ENCODE data around the gene TTC9. TPM values are rescaled to one million over a fixed set of nuclear protein-coding genes. Genes with fewer than 3 reads are reported as not detected.

Gene TTC9
- total RNA-seq, 5 donors from 2014 or later (not counting 1 experiment from before 2014, with no cell fraction given): 14.4 to 23.4 (median 17.8) TPM

DNA sequence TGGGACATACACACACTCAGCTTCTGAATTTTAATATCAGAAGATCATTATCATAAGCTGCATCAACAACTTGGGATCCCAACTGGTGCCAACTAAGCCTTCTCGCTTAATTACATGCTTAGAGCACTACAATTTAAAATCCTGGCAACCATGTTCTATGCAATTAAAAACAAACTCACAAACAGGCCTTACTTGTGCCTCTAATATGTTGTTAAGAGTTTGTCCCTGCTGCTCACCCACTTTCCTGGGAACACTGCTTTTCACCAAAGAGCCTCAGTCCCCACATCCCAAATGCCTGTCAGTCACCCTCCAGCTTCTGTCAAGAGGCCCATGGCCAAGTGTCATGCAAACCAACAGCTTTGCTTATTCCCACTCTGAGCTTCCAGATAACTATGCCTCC lies 69.7 kb downstream of the TTC9 start:
- Mint-ChIP-seq H3K9me3 (no peaks in the 10 kb centered on the region), H3K4me3 (no peak overlapping the region), H3K27me3 (peaks cover 3 to 5% of the 10 kb centered on the region in 2 donors), H3K4me1 (peaks cover 2 to 7% (median 3%) of the 10 kb centered on the region in 3 donors), H3K36me3 (no peaks in the 10 kb centered on the region), H3K27ac (no peak overlapping the region)
- H3K9me3 ChIP-seq: no peaks in the 10 kb centered on the region
- CTCF ChIA-PET: interaction anchor here (0.9 to 1.2 kb wide), 3 partner anchors 83 to 88 kb away, joined by 3 to 4 read pairs (median 3); no protein-coding TSS in a partner anchor
- no peak for DNase-seq
- peaks cover 0 to 3% of the 10 kb centered on the region in 2 experiments for H3K4me1 ChIP-seq (ENCODE audit: control insufficient read depth in 1 of 2, extremely low read depth in 1 of 2, insufficient read depth in 2 of 2, low read length in 2 of 2)
- no peak for ATAC-seq (replicated peaks in 1 of 4)
- H3K4me3 ChIP-seq (ENCODE audit: control insufficient read depth in 1 of 2, extremely low read depth in 1 of 2, low read length in 1 of 2): no peak overlapping the region
- POLR2A ChIA-PET: no interaction called here
- no peaks in the 10 kb centered on the region for H3K36me3 ChIP-seq (ENCODE audit: control insufficient read depth in 2 of 2, extremely low read depth in 1 of 2, insufficient read depth in 1 of 2, low read length in 1 of 2)
- WGBS (ENCODE audit: insufficient coverage): no CpG with 5 or more reads among the region's 1 CpG
- no peak overlapping the region for H3K27ac ChIP-seq (ENCODE audit: low read length)
- peaks cover 0 to 4% of the 10 kb centered on the region in 2 experiments for H3K27me3 ChIP-seq (replicated peaks in 1 of 2; ENCODE audit: control insufficient read depth in 2 of 2, extremely low read depth in 1 of 2, insufficient read depth in 2 of 2, low read length in 1 of 2)

DNA sequence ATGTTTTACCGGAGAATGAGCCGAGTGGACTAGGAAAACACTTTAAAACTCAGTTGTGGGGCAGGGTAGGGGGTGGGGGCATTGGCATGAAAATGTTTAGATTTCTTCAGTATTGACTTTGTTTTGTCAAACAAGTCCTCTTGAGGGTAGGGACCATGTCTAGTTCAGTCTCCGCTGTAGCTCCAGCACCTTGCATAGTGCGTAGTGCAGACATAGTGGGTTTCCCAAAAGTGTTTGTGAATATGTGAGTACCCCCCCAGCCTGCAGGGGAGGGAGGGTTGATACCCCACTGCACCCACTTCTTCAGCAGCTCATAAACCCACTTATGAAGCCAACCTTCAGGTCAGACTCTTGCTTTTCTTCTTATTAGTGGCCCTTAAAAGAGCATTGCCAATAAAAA lies 71.4 kb downstream of the TTC9 start:
- peaks cover 0 to 4% of the 10 kb centered on the region in 2 experiments for H3K27me3 ChIP-seq (replicated peaks in 1 of 2; ENCODE audit: control insufficient read depth in 2 of 2, extremely low read depth in 1 of 2, insufficient read depth in 2 of 2, low read length in 1 of 2)
- peaks cover 3 to 5% of the 10 kb centered on the region in 2 donors for H3K27me3 Mint-ChIP-seq
- H3K36me3 ChIP-seq (ENCODE audit: control insufficient read depth in 2 of 2, extremely low read depth in 1 of 2, insufficient read depth in 1 of 2, low read length in 1 of 2): no peaks in the 10 kb centered on the region
- no peak overlapping the region for H3K4me3 ChIP-seq (ENCODE audit: control insufficient read depth in 1 of 2, extremely low read depth in 1 of 2, low read length in 1 of 2)
- H3K4me1 ChIP-seq (ENCODE audit: control insufficient read depth in 1 of 2, extremely low read depth in 1 of 2, insufficient read depth in 2 of 2, low read length in 2 of 2): peaks cover 0 to 3% of the 10 kb centered on the region in 2 experiments
- H3K4me3 Mint-ChIP-seq: no peak overlapping the region
- no peaks in the 10 kb centered on the region for H3K36me3 Mint-ChIP-seq
- no peaks in the 10 kb centered on the region for H3K9me3 Mint-ChIP-seq
- ATAC-seq (replicated peaks in 1 of 4): no peak
- whole genome bisulfite sequencing (ENCODE audit: insufficient coverage): 93% methylated on average over 2 of the region's 4 CpGs
- no peak for DNase-seq
- no peak overlapping the region for H3K27ac Mint-ChIP-seq
- CTCF ChIA-PET: interaction anchor here (0.5 to 3.2 kb wide), 12 partner anchors 47 to 105 kb away, joined by 3 to 24 read pairs (median 4); no protein-coding TSS in a partner anchor
- POLR2A ChIA-PET: no interaction called here
- peaks cover 2 to 7% (median 3%) of the 10 kb centered on the region in 3 donors for H3K4me1 Mint-ChIP-seq
- no peak overlapping the region for H3K27ac ChIP-seq (ENCODE audit: low read length)
- no peaks in the 10 kb centered on the region for H3K9me3 ChIP-seq

DNA sequence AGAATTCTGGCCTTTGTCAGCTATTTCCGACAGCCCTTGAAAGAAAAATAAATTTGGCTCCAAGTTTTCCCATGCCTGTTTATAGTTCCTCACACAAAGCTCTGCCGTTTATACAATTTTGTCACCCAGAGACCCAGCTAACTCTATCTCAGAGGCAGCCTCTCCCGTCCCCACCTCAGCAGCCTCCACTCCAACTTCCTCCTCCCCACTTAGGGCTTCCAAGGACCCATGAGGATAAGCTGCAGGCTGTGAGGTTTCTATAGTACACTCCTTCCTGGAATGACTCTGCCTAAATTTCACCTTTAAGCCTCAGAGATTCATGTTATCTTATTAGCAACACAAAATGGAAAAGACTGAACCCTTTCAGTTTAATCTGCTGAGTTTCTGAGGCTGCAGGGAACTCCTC lies 71.8 kb downstream of the TTC9 start:
- CTCF ChIA-PET: interaction anchor here (0.5 to 3.2 kb wide), 12 partner anchors 22 to 104 kb away, joined by 3 to 24 read pairs (median 4); no protein-coding TSS in a partner anchor
- Mint-ChIP-seq H3K4me1 (peaks cover 2 to 7% (median 3%) of the 10 kb centered on the region in 3 donors), H3K4me3 (no peak overlapping the region), H3K27me3 (peaks cover 3 to 5% of the 10 kb centered on the region in 2 donors), H3K36me3 (no peaks in the 10 kb centered on the region), H3K9me3 (no peaks in the 10 kb centered on the region), H3K27ac (no peak overlapping the region)
- Histone ChIP-seq H3K4me3 (ENCODE audit: control insufficient read depth in 1 of 2, extremely low read depth in 1 of 2, low read length in 1 of 2) (no peak overlapping the region), H3K27me3 (replicated peaks in 1 of 2; ENCODE audit: control insufficient read depth in 2 of 2, extremely low read depth in 1 of 2, insufficient read depth in 2 of 2, low read length in 1 of 2) (peaks cover 0 to 4% of the 10 kb centered on the region in 2 experiments), H3K36me3 (ENCODE audit: control insufficient read depth in 2 of 2, extremely low read depth in 1 of 2, insufficient read depth in 1 of 2, low read length in 1 of 2) (no peaks in the 10 kb centered on the region), H3K4me1 (ENCODE audit: control insufficient read depth in 1 of 2, extremely low read depth in 1 of 2, insufficient read depth in 2 of 2, low read length in 2 of 2) (peaks cover 0 to 3% of the 10 kb centered on the region in 2 experiments), H3K9me3 (no peaks in the 10 kb centered on the region), H3K27ac (ENCODE audit: low read length) (no peak overlapping the region)
- no peak for ATAC-seq (replicated peaks in 1 of 4)
- DNase-seq: no peak
- WGBS (ENCODE audit: insufficient coverage): 66% methylated on average over 2 of the region's 3 CpGs
- POLR2A ChIA-PET: interaction anchor here in 1 of 2 donors (0.7 kb wide), 1 partner anchor 335 kb away, joined by 4 read pairs; no protein-coding TSS in a partner anchor

DNA sequence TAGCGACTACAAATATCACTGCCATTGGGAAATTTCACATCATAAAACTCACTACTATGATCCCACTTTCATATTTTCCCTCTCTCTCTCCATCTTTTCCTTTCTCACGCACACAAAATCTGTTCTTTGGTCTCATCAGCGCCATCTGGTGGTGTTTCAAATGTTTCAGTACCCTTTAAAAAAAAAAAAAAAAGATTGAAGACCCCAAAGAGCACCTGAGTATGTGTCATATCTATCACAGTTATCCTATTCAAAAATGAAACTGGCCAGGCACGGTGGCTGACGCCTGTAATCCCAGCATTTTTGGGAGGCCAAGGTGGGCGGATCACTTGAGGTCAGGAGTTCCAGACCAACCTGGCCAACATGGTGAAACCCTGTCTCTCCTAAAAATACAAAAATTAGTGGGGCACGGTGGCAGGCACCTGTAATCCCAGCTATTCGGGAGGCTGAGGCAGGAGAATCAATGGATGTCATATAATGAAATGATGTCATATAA lies 72.4 kb downstream of the TTC9 start:
- ATAC-seq (replicated peaks in 1 of 4) (no peak), DNase-seq (peak in 28 of 35 experiments; percentile 8 to 85 (median 28))
- no peaks in the 10 kb centered on the region for H3K36me3 ChIP-seq (ENCODE audit: control insufficient read depth in 2 of 2, extremely low read depth in 1 of 2, insufficient read depth in 1 of 2, low read length in 1 of 2)
- Mint-ChIP-seq H3K27ac (no peak overlapping the region), H3K4me3 (no peak overlapping the region), H3K36me3 (no peaks in the 10 kb centered on the region), H3K9me3 (no peaks in the 10 kb centered on the region), H3K4me1 (peaks cover 2 to 7% (median 3%) of the 10 kb centered on the region in 3 donors), H3K27me3 (peaks cover 3 to 5% of the 10 kb centered on the region in 2 donors)
- no peaks in the 10 kb centered on the region for H3K9me3 ChIP-seq
- no peak overlapping the region for H3K27ac ChIP-seq (ENCODE audit: low read length)
- peaks cover 0 to 4% of the 10 kb centered on the region in 2 experiments for H3K27me3 ChIP-seq (replicated peaks in 1 of 2; ENCODE audit: control insufficient read depth in 2 of 2, extremely low read depth in 1 of 2, insufficient read depth in 2 of 2, low read length in 1 of 2)
- ChIA-PET POLR2A (interaction anchor here in 1 of 2 donors (0.7 kb wide), 1 partner anchor 335 kb away, joined by 4 read pairs; no protein-coding TSS in a partner anchor), CTCF (interaction anchor here (0.6 to 3.2 kb wide), 6 partner anchors 23 to 114 kb away, joined by 3 to 24 read pairs (median 4); partner anchors contain the start of gene MED6 (in 1 of the 2))
- WGBS (ENCODE audit: insufficient coverage): 10% methylated on average over 3 of the region's 8 CpGs
- H3K4me3 ChIP-seq (ENCODE audit: control insufficient read depth in 1 of 2, extremely low read depth in 1 of 2, low read length in 1 of 2): no peak overlapping the region
- H3K4me1 ChIP-seq (ENCODE audit: control insufficient read depth in 1 of 2, extremely low read depth in 1 of 2, insufficient read depth in 2 of 2, low read length in 2 of 2): peaks cover 0 to 3% of the 10 kb centered on the region in 2 experiments

DNA sequence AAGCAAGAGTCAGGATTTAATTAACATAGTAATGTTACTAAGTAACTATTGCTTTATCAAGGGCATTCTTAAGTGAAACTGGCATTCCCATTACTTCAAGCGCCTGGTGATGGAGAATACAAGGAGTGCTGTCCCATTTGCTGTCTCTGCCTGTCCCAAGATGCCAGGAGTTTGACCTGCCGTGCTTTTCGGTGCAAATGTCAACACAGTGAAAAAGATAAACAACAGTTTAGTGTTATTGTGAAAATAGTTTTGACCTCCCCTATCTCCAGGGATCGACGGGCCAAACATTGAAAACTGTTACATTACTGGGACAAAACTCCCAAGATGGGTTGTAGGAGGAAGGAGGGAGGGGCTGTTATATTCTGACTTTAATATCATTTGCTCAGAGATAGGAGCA lies 74.8 kb downstream of the TTC9 start:
- no peaks in the 10 kb centered on the region for H3K36me3 ChIP-seq (ENCODE audit: control insufficient read depth in 2 of 2, extremely low read depth in 1 of 2, insufficient read depth in 1 of 2, low read length in 1 of 2)
- H3K27me3 ChIP-seq (replicated peaks in 1 of 2; ENCODE audit: control insufficient read depth in 2 of 2, extremely low read depth in 1 of 2, insufficient read depth in 2 of 2, low read length in 1 of 2): peaks cover 0 to 4% of the 10 kb centered on the region in 2 experiments
- H3K4me3 Mint-ChIP-seq: no peak overlapping the region
- H3K27ac Mint-ChIP-seq: no peak overlapping the region
- ChIA-PET POLR2A (no interaction called here), CTCF (interaction anchor here (0.6 to 0.9 kb wide), 3 partner anchors 86 to 1735 kb away, joined by 5 to 8 read pairs (median 5); no protein-coding TSS in a partner anchor)
- no peaks in the 10 kb centered on the region for H3K9me3 Mint-ChIP-seq
- no peaks in the 10 kb centered on the region for H3K36me3 Mint-ChIP-seq
- H3K27me3 Mint-ChIP-seq: peaks cover 3 to 5% of the 10 kb centered on the region in 2 donors
- H3K4me3 ChIP-seq (ENCODE audit: control insufficient read depth in 1 of 2, extremely low read depth in 1 of 2, low read length in 1 of 2): no peak overlapping the region
- H3K4me1 Mint-ChIP-seq: peaks cover 2 to 7% (median 3%) of the 10 kb centered on the region in 3 donors
- no peak overlapping the region for H3K27ac ChIP-seq (ENCODE audit: low read length)
- H3K4me1 ChIP-seq (ENCODE audit: control insufficient read depth in 1 of 2, extremely low read depth in 1 of 2, insufficient read depth in 2 of 2, low read length in 2 of 2): peaks cover 0 to 3% of the 10 kb centered on the region in 2 experiments
- DNase-seq (no peak), ATAC-seq (replicated peaks in 1 of 4) (no peak)
- 67% methylated on average over 1 of the region's 5 CpGs for WGBS (ENCODE audit: insufficient coverage)
- no peaks in the 10 kb centered on the region for H3K9me3 ChIP-seq

DNA sequence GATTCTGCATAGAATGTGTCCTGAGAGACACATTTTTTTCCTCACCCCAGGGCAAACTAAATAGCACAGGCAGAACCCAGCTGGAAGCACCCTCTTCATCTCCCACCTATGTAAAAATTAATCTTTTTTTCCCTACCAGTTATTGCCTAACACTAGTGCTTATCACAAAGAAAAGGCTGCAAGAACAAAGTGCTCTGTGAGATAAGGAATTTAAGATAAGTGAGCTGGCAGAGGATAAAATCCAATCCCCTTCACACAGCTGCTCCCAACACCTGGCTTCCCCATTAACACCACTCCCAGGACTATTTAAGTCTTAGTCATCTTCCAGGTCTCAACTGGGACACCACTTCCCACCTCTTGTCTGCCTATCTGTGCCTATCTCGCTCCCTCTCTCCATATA lies 75.2 kb downstream of the TTC9 start:
- ATAC-seq (replicated peaks in 1 of 4): no peak
- H3K9me3 Mint-ChIP-seq: no peaks in the 10 kb centered on the region
- H3K4me1 Mint-ChIP-seq: peaks cover 2 to 7% (median 3%) of the 10 kb centered on the region in 3 donors
- ChIA-PET POLR2A (no interaction called here), CTCF (interaction anchor here in 1 of 2 donors (0.5 kb wide), 1 partner anchor 108 kb away, joined by 5 read pairs; no protein-coding TSS in a partner anchor)
- H3K36me3 ChIP-seq (ENCODE audit: control insufficient read depth in 2 of 2, extremely low read depth in 1 of 2, insufficient read depth in 1 of 2, low read length in 1 of 2): no peaks in the 10 kb centered on the region
- DNase-seq: no peak
- peaks cover 3 to 5% of the 10 kb centered on the region in 2 donors for H3K27me3 Mint-ChIP-seq
- H3K4me1 ChIP-seq (ENCODE audit: control insufficient read depth in 1 of 2, extremely low read depth in 1 of 2, insufficient read depth in 2 of 2, low read length in 2 of 2): peaks cover 0 to 3% of the 10 kb centered on the region in 2 experiments
- no peaks in the 10 kb centered on the region for H3K36me3 Mint-ChIP-seq
- no CpG with 5 or more reads among the region's 1 CpG for whole genome bisulfite sequencing (ENCODE audit: insufficient coverage)
- no peak overlapping the region for H3K27ac Mint-ChIP-seq
- no peak overlapping the region for H3K27ac ChIP-seq (ENCODE audit: low read length)
- no peaks in the 10 kb centered on the region for H3K9me3 ChIP-seq
- no peak overlapping the region for H3K4me3 ChIP-seq (ENCODE audit: control insufficient read depth in 1 of 2, extremely low read depth in 1 of 2, low read length in 1 of 2)
- H3K4me3 Mint-ChIP-seq: no peak overlapping the region
- peaks cover 0 to 4% of the 10 kb centered on the region in 2 experiments for H3K27me3 ChIP-seq (replicated peaks in 1 of 2; ENCODE audit: control insufficient read depth in 2 of 2, extremely low read depth in 1 of 2, insufficient read depth in 2 of 2, low read length in 1 of 2)
